ENCODE measurements around the gene SEMA4D. TPM values are rescaled to one million over a fixed set of nuclear protein-coding genes. Genes with fewer than 3 reads are reported as not detected.

The SEMA4D gene
- total RNA-seq, 2 donors from 2014 or later = 17.1 to 52.7 TPM

- no peaks in the 10 kb centered on the region for H3K9me3 ChIP-seq
- DNase-seq (ENCODE audit: low spot score) = no peak
- 79% methylated on average over 7 of the region's 8 CpGs for WGBS
- H3K27me3 ChIP-seq (replicated peaks; ENCODE audit: insufficient read depth) = no peaks in the 10 kb centered on the region
- intact Hi-C loops (cut with DNase I) = no loop called here
- peaks cover 57% of the 10 kb centered on the region for H3K4me1 ChIP-seq (replicated peaks)
- no peak for TF ChIP-seq POLR2A (IDR thresholded peaks at IDR 0.05)
- no peak for TF ChIP-seq POLR2AphosphoS5 (IDR thresholded peaks at IDR 0.05)
- TF ChIP-seq, protein P1, sequence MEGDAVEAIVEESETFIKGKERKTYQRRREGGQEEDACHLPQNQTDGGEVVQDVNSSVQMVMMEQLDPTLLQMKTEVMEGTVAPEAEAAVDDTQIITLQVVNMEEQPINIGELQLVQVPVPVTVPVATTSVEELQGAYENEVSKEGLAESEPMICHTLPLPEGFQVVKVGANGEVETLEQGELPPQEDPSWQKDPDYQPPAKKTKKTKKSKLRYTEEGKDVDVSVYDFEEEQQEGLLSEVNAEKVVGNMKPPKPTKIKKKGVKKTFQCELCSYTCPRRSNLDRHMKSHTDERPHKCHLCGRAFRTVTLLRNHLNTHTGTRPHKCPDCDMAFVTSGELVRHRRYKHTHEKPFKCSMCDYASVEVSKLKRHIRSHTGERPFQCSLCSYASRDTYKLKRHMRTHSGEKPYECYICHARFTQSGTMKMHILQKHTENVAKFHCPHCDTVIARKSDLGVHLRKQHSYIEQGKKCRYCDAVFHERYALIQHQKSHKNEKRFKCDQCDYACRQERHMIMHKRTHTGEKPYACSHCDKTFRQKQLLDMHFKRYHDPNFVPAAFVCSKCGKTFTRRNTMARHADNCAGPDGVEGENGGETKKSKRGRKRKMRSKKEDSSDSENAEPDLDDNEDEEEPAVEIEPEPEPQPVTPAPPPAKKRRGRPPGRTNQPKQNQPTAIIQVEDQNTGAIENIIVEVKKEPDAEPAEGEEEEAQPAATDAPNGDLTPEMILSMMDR (IDR thresholded peaks at IDR 0.05) = no peak
- peak overlapping the region; percentile 34 to 78 for H3K27ac ChIP-seq
- H3K36me3 ChIP-seq = no peaks in the 10 kb centered on the region
- no peak overlapping the region for H3K4me3 ChIP-seq
These were observed 57.9 kb downstream of the SEMA4D start for GRCh38 chr9:89440046-89440445.

DNA sequence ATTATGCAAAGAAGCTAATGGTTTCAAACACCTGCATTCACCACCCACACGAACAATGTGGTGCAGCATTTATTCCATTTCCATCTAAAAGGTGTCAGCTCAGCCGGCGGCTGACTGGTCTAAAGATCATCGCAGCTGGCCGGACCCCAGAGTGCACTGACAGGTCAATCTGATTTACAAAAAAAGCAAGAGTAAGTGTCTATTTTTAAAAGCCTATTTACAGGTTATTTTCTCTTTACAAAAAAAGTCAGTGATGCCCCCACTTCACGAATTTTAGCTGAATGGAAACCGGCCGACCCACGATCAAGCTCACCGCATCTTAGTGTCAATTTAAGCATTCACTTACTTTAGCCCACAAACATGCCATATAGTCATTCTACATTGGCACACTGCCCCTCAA, 58.3 kb downstream of the SEMA4D start:
- intact Hi-C loops (cut with DNase I) = no loop called here
- WGBS = 98% methylated on average over 10 of the region's 10 CpGs
- DNase-seq (ENCODE audit: low spot score) = no peak
- H3K9me3 ChIP-seq = no peaks in the 10 kb centered on the region
- no peaks in the 10 kb centered on the region for H3K36me3 ChIP-seq
- peaks cover 59% of the 10 kb centered on the region for H3K4me1 ChIP-seq (replicated peaks)
- no peak overlapping the region for H3K4me3 ChIP-seq
- TF ChIP-seq, protein P1 (IDR thresholded peaks at IDR 0.05) = no peak
- TF ChIP-seq POLR2A (IDR thresholded peaks at IDR 0.05) (no peak), POLR2AphosphoS5 (IDR thresholded peaks at IDR 0.05) (no peak)
- H3K27me3 ChIP-seq (replicated peaks; ENCODE audit: insufficient read depth) = no peaks in the 10 kb centered on the region
- peak overlapping the region in 1 of 2 donors; percentile 78 for H3K27ac ChIP-seq

- TF ChIP-seq, protein P1 (IDR thresholded peaks at IDR 0.05) = no peak
- no peak for TF ChIP-seq POLR2AphosphoS5 (IDR thresholded peaks at IDR 0.05)
- TF ChIP-seq POLR2A (IDR thresholded peaks at IDR 0.05) = no peak
- Histone ChIP-seq H3K9me3 (no peaks in the 10 kb centered on the region), H3K4me1 (replicated peaks) (peaks cover 51% of the 10 kb centered on the region), H3K27ac (no peak overlapping the region), H3K36me3 (no peaks in the 10 kb centered on the region), H3K27me3 (replicated peaks; ENCODE audit: insufficient read depth) (no peaks in the 10 kb centered on the region), H3K4me3 (no peak overlapping the region)
- DNase-seq (ENCODE audit: low spot score) = no peak
- 95% methylated on average over 7 of the region's 7 CpGs for WGBS
- intact Hi-C loops (cut with DNase I) = no loop called here
These were observed 59.7 kb downstream of the SEMA4D start for GRCh38 chr9:89438194-89438593.

GRCh38 chr9:89437772-89438171, 60.1 kb downstream of the SEMA4D start:
- H3K27ac ChIP-seq = no peak overlapping the region
- 93% methylated on average over 5 of the region's 5 CpGs for WGBS
- TF ChIP-seq, protein P1 (IDR thresholded peaks at IDR 0.05) = no peak
- TF ChIP-seq POLR2AphosphoS5 (IDR thresholded peaks at IDR 0.05) (no peak), POLR2A (IDR thresholded peaks at IDR 0.05) (no peak)
- H3K9me3 ChIP-seq = no peaks in the 10 kb centered on the region
- no peak for DNase-seq (ENCODE audit: low spot score)
- H3K4me1 ChIP-seq (replicated peaks) = peaks cover 49% of the 10 kb centered on the region
- H3K4me3 ChIP-seq = no peak overlapping the region
- intact Hi-C loops (cut with DNase I) = no loop called here
- no peaks in the 10 kb centered on the region for H3K27me3 ChIP-seq (replicated peaks; ENCODE audit: insufficient read depth)
- H3K36me3 ChIP-seq = no peaks in the 10 kb centered on the region

DNA sequence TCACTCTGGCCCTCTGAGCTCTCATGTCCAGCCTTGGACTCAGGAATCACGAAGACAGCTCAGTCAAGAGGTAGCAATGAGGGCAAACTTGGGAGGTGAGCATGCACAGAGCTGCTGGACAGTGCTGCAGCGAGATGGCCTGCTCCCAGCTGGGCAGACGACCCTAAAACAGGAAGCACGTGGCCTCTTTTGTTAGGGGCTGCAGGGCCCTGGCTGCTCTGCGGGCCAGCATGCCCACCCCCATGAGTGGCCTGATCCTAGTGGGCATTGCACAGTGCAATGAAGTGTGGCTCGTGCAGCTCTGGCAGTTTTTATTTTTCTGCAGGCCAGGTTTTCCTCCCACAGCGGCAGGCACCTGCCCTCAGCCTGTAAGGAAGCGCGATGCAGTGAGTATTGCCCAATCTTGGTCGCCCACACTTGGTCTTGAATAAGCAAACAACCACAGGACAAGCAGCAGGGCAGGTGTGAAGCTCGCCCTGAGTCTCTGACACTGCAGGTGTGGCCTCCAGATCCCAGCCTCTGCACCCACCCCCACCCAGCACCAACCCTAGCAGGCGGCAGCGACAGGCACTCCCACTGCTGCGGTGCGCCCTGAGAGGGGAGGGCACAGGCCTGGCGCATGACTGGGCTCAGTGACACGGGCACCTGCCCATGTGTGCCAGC, 60.8 kb downstream of the SEMA4D start:
- 76% methylated on average over 17 of the region's 17 CpGs for WGBS
- H3K4me3 ChIP-seq = no peak overlapping the region
- H3K27ac ChIP-seq = peak overlapping the region in 1 of 2 donors; percentile 44
- no peaks in the 10 kb centered on the region for H3K36me3 ChIP-seq
- TF ChIP-seq POLR2A (IDR thresholded peaks at IDR 0.05) = no peak
- TF ChIP-seq POLR2AphosphoS5 (IDR thresholded peaks at IDR 0.05) = peak; percentile 22
- no peaks in the 10 kb centered on the region for H3K9me3 ChIP-seq
- no peaks in the 10 kb centered on the region for H3K27me3 ChIP-seq (replicated peaks; ENCODE audit: insufficient read depth)
- H3K4me1 ChIP-seq (replicated peaks) = peaks cover 44% of the 10 kb centered on the region
- DNase-seq (ENCODE audit: low spot score) = peak; percentile 30
- intact Hi-C loops (cut with DNase I) = no loop called here

All from prostate gland (tissue), 2 donors.